ENCODE data around the gene ADD3.
"Not testable (repeated sequence)": the region's sequence is repeated elsewhere in the genome, so short reads cannot be mapped to it uniquely, and the experiment has no call there.

The ADD3 gene

DNA sequence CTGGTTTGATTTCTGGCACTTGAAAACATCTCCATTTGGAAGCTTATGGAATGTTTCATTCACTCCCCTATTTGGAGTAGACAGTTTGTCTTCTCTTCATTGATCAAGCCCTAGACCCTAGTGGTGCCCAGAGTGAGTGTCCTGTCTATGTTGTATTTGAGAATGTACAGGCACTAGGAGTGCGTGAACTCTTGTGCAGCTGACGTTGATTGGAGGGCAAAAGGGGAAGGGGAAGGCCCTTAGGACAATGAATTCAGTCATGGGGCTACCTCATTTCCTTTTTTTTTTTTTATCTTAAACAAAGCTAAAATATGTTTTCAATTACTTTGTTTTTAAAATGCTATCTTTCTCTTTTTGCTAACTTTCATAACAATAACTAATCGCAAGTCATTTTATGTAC is 66.5 kb downstream of the ADD3 start:
- no peak for DNase-seq

DNA sequence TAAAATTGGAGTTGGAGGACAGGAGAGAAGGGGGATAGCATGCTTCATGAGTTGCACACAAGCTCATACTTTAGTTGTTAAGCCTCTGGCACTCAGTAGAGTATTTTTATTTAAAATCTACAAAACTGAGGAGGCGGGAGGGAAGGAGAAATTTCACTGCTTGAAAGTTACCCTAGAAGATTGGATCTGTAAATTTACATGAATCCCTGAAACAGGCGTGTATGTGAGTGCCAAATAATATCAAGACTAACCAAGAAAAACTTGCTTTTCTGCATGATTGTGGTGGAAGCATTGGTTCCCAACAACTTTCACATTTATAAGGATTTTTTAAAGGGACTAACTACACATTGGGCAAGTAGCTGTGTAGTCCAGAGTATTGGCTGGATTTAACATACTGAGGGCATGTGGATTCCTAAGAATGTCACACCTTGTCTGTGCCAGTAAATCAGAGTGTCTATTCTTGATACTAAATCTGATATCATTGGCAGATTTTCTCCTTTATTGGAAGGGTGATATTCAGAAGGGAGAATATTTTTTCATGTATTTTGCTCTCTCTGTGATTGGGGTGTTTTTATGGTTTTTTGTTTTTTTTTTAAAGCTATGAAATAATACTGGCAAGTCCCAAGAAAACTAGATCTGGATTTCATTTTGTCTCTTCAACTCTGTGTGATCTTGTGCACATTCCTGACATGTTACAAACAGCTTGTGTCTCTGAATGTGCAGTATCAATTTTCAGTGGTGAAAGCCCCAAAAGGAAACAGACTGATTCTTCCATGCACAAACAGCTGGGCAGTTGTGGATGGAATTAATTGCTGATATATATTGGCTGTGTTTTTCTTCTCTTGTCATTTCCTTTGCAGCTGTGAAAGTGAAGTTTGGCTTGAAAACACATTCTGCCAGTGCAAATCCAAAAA is 67.2 kb downstream of the ADD3 start:
- no peak for DNase-seq

DNA sequence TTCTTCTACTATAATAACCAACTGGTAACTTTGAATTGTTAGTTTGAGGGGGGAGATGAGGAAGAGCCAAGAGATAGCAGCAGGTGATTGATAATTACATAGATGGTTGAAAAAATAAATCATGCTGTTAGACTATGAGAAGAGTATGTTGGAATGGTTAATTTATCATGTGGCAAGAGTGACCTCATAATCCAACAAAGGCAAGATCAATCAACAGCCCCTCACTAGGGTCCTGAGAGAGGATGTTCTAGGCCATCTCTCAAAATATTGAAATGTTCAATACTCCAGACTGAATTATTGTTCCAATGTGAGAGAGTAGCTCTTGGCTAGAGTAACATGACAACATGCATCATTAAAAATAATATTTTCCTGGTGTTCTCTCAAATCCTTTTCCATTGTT is 67.9 kb downstream of the ADD3 start:
- DNase-seq, result no peak

DNA sequence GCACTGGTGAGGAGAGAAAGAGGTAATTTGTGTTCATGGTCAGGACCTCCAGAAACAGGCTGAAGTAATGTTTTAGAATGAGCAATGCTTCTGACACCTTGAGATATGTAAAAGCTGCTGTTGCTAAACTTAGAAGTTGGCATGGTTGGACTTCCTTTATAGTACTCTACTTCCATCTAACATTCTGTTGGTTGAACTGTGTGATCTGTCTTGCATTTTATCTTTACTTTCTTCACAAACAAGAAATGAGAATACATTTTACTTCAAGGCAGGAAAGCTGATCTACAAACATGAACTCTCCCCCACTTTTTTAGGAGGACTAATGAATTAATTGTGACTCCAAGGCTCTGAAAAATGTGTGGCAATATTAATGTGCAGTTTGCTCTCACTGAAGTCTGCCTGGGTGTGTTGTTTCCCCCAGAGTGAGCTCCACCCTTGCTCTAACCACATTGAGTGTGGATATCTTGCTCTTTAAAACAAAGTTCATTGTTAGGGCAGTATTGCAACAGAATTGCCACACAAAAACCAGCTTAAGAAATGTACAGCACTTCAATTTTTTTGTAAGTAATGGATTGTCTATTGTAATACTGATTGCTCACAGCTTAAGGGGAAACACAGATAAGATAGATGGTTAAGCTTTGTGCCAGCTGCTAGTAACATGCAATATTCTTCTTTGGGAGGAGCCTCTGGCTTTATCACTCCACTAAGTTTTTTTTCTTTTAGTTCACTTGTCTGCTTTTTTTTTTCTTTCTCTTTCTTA is 69.0 kb downstream of the ADD3 start:
- DNase-seq, result peak; percentile 80

DNA sequence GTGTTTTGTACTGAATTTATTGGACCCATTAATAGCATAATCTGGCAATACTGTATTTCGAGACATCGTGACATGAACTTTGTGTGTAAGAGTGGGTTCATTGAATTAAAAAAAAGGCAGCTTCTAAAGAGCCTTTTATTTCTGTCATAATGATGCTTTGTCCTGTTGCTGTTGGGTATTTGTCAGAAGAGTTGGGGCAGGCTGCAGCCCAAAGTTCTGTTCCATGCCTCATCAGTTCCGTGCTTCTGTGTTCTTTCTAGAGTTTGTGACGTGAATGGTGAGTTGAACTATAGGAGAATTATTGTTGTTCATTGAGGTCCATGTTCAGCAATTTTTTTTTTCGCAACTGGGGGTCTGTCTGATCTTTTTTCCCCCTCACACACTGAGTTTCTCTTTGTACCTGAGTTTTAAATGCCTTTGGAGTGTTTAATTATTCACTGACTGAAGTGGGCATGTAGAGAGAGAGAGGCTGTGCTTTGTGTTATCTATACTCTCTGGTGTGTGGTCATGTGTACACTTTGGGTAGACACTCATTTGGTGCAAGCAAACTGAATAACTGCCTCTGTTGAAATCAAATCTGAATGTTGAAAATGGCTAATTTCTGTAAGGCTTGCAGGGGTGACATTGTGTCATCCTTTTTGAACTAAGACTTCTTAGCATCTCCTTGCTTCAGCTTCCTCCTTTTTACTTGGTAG is 69.8 kb downstream of the ADD3 start:
- DNase-seq, result no peak

DNA sequence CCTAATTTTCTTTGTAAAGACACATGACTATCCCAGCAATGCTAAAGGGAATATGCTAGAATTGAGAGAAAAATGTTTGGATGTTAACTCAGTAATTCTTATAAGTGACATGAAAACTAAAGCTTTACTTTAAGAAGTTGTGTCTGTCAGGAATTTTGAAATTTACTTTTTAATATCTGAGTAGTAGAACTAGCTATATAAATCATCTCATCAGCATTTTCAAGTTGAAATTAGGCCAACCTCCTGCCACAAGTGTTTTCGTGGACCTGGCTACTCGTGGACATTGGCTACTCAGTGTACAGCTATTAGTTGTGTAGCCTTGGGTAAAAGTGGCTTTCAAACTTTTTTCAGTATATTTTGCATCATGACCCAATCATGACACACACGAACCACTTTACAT is 70.5 kb downstream of the ADD3 start:
- DNase-seq, result no peak

DNA sequence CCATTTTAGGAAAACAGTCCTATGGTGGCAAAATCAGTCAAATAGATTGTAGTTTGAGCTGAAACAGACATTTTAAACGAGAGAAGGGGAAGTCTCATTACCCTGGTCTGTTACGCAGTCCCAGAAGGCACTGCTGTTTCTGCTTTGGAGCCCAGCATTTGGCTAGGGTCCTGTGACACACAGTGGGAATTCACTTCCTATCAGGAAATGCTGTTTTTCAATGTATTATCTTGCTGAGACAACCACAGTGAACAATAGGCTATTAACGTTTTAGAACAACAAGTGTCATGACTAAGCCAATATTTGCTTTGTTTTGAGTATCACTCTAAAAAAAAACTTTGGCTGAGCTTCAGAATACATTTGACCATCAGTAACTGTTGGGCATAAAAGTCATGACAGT is 74.1 kb downstream of the ADD3 start:
- DNase-seq, result peak; percentile 52

DNA sequence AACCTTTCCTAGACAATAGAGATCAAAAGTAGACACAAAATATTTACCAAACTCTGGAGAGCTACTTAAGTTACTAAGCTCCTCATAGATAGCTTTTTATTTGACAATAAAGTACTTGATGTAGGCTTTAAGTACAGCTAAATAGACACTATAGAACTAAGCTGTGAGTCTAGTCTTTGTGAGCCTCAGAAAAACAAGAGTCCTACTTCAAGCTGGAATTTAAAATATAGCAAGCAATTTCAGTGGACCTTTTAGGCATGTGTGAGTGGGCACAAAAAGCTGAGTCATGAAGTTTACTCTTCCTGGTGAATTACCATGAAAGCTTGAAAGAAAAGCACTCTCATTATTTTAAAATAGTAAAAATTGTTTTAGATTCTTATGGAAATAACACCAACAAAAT is 76.1 kb downstream of the ADD3 start:
- DNase-seq, result peak; percentile 24

DNA sequence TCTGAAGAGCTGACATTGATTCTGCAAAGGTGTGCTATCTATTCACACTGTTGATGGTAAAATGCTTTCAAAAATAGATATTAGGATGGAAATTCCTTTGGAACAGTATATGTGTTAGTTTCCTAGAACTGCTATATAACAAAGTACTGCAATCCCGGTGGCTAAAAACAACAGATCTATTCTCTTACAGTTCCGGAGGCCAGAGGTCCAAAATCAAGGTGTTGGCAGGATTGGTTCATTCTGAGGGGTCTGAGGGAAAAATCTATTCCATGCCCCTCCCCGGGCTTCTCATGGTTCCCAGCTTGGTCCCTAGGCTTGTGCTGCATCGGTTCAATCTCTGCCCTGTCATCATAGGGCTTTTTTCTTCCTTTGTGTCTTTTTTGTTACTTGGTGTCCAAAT is 79.9 kb downstream of the ADD3 start:
- DNase-seq, result no peak

DNA sequence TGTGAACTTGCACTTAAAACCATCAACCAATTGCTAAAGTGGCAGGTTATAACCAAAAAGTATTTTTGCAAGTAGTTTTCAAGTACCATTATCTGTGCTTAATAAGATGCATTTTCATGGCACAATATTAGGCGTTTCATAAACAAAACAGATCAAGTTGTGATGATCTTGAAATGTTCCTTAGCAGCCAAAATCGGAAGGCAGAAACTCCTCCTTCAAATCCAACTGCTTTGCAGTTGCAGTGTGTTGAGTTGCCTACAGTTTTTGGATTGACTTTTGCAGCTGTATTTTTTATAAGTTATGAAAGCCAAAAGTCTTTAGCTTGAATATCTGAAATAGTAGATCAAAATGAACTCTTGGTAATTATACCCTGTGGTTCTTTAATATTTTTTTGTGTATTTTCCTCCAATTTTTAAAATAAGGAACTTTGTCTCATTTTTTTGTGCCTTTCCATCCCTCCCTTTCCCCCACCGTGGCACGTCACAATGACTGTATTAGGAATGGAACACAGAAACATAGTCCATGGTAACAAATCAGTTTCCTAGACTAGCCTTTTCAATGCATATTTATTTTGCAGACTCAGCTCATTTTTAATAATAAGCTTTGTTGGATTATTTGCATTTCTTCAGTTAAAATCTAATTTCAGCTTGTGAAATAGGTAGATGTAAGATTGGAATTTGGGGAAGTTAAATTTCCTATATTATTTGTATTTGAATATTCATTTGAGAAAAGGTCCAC is 80.8 kb downstream of the ADD3 start:
- no peak for DNase-seq

DNA sequence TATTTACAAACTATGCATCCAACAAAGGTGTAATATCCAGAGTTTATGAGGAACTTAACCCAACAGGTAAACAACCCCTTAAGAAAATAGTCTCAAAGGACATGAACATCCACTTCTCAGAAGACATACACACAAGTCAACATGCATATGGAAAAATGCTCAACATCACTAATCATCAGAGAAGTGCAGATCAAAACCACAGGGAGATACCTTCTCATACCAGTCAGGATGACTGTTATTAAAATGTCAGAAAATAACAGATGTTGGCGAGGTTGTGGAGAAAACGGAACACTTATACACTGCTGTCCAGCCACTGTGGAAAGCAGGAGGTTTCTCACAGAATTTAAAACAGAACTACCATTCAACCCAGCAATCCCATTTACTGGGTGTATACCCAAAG is 84.0 kb downstream of the ADD3 start:
- no peak for DNase-seq

DNA sequence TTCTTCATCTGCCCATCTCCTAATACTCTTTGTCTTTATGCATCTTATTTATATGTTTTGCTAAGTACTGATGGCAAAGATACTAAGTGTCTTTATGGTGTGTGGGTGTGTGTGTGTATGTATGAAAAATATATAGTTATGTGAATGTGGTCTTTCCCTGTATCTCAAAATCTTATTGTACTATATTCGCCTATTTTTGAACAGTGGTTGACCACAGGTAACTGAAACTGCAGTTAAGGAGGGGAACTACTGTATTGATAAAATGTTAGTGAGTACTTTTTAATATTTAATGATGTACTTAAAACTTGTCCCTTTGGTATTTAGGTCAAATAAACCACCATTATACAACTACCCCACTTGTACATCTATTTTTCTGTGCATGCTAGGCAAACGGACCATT is 85.9 kb downstream of the ADD3 start:
- no peak for DNase-seq

DNA sequence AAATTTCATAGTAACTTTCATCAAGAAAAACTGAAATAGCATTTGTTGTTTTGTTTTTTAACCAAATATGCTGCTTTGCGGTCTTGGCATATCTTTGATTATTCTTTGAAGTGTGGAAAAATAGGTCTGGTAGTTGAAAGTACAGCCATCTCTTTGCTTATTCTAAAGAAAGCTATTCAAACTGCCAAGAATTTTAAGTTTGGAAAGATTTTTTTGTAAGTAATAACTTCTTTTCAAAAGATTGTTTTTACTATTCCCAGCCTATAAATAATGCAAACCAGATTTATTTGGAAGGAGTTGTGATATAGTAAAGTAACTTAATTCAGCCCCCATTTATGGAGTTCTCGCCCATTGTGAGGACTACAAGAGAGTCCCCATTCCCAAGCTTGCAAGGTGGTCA is 87.0 kb downstream of the ADD3 start:
- no peak for DNase-seq

DNA sequence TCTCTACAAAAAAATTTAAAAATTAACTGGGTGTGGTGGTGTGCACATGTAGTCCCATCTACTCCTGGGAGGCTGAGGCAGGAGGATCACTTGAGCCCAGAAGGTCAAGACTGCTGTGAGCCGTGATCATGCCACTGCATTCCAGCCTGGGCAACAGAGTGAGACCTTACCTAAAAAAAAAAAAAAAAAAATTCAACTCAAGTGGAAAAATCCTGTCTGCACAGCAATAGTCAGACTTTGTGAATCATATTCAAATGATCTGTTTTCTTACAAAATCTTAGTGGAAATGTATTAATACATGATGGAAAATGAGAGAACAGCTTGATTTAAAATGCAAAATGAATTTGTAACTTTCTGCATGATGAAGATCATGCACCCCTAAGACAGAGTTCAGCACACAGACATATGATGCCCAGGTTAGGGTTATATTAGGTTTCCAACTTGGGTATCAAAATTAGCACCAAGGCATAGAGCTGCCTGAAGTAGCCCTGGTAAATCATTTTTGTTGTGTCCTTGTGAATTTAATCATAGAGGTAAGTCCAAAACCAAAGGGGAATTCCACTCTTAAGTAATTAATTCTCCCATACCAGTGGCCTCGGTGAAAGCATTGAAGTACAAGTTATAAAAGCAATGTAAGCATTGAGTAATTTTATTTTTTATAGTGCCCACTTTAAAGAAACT is 93.8 kb downstream of the ADD3 start:
- DNase-seq, result no peak

DNA sequence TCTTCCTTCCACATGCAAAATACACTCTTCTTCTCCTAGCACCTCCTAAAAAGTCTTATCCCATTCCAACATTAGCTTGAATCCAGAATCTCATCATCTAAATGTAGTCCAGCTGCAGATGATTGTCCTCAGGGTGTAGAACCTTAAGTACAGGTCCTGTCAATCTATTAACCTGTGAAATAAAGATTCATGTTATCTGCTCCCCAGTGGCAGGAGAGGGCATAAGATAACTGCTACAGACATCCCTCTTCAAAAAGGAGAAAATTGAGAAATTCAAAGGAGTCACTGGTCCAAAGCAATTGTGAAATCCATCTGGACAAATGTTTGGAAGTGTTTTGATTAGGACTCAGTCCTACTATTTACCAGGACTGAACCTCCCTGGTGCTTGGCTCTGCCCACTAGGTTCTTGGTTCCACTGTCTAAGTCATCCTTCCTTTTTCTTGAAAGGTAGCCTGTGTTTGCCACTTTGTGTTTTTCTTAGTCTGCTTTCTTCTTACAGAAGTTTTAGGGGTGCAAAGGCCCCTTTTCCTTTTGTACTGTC is 96.2 kb downstream of the ADD3 start:
- DNase-seq, result no peak

DNA sequence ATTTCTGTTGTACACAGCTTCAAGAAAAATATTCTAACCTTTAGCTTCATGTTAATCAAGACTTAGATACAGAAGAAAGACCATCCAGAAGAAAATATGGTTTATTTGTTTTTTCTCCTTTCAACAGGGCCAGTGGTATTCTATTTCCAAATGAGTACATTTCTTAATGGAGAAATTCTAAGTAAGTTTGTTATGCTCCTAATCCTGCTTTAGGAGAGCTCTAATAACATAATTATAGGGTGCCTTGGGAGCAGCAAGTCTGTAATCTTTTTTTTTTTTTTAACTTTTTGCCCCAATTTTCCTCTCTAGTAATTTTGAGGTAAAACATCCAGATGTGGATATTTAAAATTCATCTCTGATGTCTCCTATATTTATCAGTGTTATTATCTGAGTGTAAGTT is 98.1 kb downstream of the ADD3 start:
- DNase-seq, result no peak

DNA sequence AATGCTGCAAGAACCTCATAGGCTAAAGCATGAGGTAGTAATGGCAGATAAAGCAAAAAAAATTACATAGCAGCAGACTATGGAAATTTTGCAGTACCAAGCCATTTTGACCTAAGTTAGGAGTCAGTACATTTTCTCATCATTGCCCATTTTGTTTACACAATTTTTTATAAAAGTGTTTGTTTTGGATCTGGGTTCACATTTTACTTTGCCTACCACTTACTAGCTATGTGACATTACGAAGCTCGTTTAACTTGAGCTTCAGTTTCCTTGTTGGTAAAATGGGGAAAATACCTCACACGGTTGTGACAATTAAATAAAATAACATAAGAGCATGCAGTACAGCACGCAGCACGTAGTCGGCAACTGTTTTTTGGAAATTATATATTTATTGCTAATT is 99.6 kb downstream of the ADD3 start:
- no peak for DNase-seq

DNA sequence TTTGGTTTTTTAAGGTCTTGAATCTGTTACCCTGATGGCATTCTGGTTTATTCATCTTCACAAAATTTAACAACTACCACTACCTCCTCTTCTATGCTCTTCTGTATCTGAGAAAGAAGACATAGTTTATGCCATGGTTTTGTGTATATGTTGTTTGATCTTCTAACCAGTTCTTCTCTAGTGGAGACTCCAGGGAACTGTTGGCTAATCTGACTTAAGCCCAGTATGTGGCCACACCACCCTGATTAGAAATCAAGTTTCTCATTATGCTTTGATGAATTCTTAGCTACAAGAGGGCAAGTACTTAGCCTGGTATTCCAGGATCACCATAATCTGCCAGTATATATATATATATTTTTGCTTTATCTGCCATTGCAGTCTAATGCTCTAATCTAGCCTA is 100.1 kb downstream of the ADD3 start:
- no peak for DNase-seq

DNA sequence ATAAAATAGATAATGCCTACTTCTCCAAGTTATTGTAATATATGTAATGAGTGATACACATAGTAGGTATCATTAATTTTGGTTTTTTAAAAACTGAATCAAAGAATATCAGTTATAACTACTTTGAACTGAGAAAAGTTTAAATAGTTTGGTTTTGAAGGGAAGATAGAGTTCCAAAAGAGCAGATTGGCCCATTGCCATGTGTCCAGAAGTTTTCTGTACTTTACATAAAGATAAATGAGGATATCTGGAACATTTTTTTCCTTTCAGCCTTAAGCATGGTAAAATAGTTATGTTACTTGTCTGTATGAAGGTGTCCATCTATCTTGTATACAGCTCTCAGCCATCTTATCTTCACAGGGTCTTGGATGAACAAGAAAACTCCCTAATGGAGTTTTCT is 101.7 kb downstream of the ADD3 start:
- no peak for DNase-seq

DNA sequence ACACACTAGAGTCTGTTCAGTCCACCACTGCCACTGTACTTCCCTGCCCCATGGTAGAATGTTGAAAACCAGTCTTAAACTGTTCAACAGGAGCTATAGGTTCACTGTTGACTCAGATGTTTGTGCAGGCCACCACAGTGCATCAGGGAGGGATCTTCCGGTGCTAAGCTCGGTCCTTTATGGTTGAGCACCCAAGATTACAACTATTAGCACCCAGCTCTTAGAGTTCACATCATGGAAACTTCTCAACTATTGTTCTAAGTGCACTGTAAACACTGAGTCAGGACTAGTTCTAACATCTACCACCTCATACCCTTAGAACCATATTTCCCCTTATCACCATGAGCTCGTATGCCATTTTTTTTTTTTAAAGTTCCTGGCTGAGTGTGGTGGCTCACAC is 102.6 kb downstream of the ADD3 start:
- DNase-seq, result no peak

DNA sequence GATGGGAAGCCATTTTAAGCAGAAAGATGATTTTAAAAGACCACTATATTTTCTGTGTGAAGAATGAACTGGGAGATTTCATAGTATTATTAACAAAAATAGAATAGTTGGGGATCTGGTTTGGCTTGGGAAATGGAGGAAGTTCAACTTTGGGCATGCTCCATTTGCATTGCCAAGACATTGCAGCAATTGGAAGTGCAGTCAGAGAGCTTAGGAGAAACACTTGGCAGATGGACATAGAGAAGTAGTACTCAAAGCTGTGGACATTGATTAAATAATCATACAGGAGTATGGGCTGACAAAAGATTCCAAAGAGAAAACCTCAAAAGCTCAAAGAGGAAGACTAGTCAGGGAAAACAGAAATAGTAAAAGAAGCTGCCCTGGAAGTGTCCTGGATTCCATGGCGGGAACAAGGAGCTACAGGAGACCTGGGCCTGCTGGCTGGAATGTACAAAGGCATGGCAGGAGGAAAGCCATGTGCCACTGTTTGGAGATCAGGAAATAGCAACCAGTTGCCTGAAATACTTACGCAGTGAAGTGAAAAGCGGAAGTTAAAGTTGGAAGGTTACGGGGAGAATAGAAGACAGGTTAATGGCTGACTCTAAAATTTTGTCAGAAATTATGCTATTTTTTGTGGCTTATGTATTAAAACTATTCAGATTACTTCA is 106.0 kb downstream of the ADD3 start:
- DNase-seq, result no peak

DNA sequence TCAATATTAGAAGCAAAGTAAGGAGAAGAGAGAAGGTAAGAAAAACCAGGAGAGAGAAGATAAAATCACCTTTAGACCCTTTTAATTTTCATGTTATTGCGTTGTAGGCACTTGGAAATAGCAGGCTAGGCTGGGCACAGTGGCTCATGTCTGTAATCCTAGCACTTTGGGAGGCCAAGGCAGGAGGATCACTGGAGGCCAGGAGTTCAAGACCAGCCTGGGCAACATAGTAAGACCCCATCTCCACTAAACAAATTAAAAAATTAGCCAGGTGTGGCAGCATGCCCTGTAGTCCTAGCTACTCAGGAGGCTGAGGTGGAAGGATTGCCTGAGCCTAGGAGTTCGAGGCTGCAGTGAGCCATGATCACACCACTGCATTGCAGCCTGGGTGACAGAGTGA is 106.9 kb downstream of the ADD3 start:
- not testable (repeated sequence) for DNase-seq
